MM.1S (cell line): Measurements from ENCODE around the gene RASSF7.

Experiments used
- DNase-seq: peaks from one replicate; pipeline ENCODE4 v3.0.0-alpha.2; 2015
- H2AFZ ChIP-seq: fragments of 300-600 bp; sonication (generic); 2 replicates; pipeline ENCODE4 v1.6.0; 2016; ENCODE audit warnings: antibody characterized with exemption, low read length
- H3F3A ChIP-seq: fragments of 300-600 bp; sonication (generic); 2 replicates; pipeline ENCODE4 v1.6.1; 2016; ENCODE audit warnings: mild to moderate bottlenecking, antibody characterized with exemption, low read length, moderate library complexity, mixed read lengths; ENCODE audit not compliant: insufficient read depth
- H3K27ac ChIP-seq: fragments of 300-600 bp; sonication (generic); 2 replicates; pipeline ENCODE4 v1.5.1; 2016; ENCODE audit warnings: mild to moderate bottlenecking, low read length
- H3K27me3 ChIP-seq: fragments of 300-600 bp; sonication (generic); replicated peaks from 2 replicates; pipeline ENCODE4 v1.6.0; 2016; ENCODE audit warnings: low read length; ENCODE audit not compliant: insufficient read depth
- H3K36me3 ChIP-seq: fragments of 300-600 bp; sonication (generic); replicated peaks from 2 replicates; pipeline ENCODE4 v1.6.1; 2016; ENCODE audit warnings: mild to moderate bottlenecking, low read length, mixed read lengths; ENCODE audit not compliant: insufficient read depth
- H3K4me1 ChIP-seq: fragments of 300-600 bp; sonication (generic); 2 replicates; pipeline ENCODE4 v1.6.1; 2016; ENCODE audit warnings: low read length, mixed read lengths
- H3K4me2 ChIP-seq: fragments of 300-600 bp; sonication (generic); 2 replicates; pipeline ENCODE4 v1.6.0; 2016; ENCODE audit warnings: low read depth, low read length
- H3K4me3 ChIP-seq: fragments of 300-600 bp; sonication (generic); 2 replicates; pipeline ENCODE4 v1.5.1; 2016; ENCODE audit warnings: low read length, mixed read lengths
- H3K79me2 ChIP-seq: fragments of 300-600 bp; sonication (generic); 2 replicates; pipeline ENCODE4 v1.6.1; 2016; ENCODE audit warnings: mixed run types, low read length, mixed read lengths
- H3K9ac ChIP-seq: fragments of 300-600 bp; sonication (generic); 2 replicates; pipeline ENCODE4 v1.6.1; 2016; ENCODE audit warnings: low read length, mixed read lengths
- H3K9me2 ChIP-seq: fragments of 300-600 bp; sonication (generic); replicated peaks from 2 replicates; pipeline ENCODE4 v1.6.1; 2016; ENCODE audit warnings: mild to moderate bottlenecking, low read length, mixed read lengths; ENCODE audit not compliant: insufficient read depth
- H3K9me3 ChIP-seq: fragments of 300-600 bp; sonication (generic); replicated peaks from 2 replicates; pipeline ENCODE4 v1.6.1; 2016; ENCODE audit warnings: mild to moderate bottlenecking, low read length, mixed read lengths; ENCODE audit not compliant: insufficient read depth
- H4K20me1 ChIP-seq: fragments of 300-600 bp; sonication (generic); 2 replicates; pipeline ENCODE4 v1.6.1; 2016; ENCODE audit warnings: mild to moderate bottlenecking, low read length, moderate library complexity, mixed read lengths; ENCODE audit not compliant: insufficient read depth
- EZH2 ChIP-seq: fragments of 300-600 bp; sonication (generic); optimal IDR thresholded peaks from 2 replicates; pipeline ENCODE3; 2017; ENCODE audit warnings: low read depth, mild to moderate bottlenecking, antibody characterized with exemption, low read length, mixed read lengths
- EZH2phosphoT487 ChIP-seq: fragments of 300-600 bp; sonication (generic); IDR thresholded peaks from 2 replicates; pipeline ENCODE4 v1.6.1; 2018; ENCODE audit warnings: antibody characterized with exemption, low read length
- TF ChIP-seq, protein P1 (sequence below): fragments of 300-600 bp; sonication (generic); IDR thresholded peaks from 2 replicates; pipeline ENCODE4 v1.5.1; 2016; ENCODE audit warnings: antibody characterized with exemption, low read length, mixed read lengths

RASSF7 gene

GRCh38 chr11:553083-553987 lies 7.4 kb upstream of the RASSF7 start:
- no peak overlapping the region for H3K4me3 ChIP-seq
- no peaks in the 10 kb centered on the region for H3K9me3 ChIP-seq
- no peak overlapping the region for H3K27ac ChIP-seq
- no peaks in the 10 kb centered on the region for H4K20me1 ChIP-seq
- H3K4me1 ChIP-seq = no peaks in the 10 kb centered on the region
- H3K9me2 ChIP-seq = no peaks in the 10 kb centered on the region
- H3K36me3 ChIP-seq = no peaks in the 10 kb centered on the region
- H3K9ac ChIP-seq = no peak overlapping the region
- peaks cover 31% of the 10 kb centered on the region for H3K27me3 ChIP-seq
- H3F3A ChIP-seq = no peaks in the 10 kb centered on the region
- TF ChIP-seq, protein P1, sequence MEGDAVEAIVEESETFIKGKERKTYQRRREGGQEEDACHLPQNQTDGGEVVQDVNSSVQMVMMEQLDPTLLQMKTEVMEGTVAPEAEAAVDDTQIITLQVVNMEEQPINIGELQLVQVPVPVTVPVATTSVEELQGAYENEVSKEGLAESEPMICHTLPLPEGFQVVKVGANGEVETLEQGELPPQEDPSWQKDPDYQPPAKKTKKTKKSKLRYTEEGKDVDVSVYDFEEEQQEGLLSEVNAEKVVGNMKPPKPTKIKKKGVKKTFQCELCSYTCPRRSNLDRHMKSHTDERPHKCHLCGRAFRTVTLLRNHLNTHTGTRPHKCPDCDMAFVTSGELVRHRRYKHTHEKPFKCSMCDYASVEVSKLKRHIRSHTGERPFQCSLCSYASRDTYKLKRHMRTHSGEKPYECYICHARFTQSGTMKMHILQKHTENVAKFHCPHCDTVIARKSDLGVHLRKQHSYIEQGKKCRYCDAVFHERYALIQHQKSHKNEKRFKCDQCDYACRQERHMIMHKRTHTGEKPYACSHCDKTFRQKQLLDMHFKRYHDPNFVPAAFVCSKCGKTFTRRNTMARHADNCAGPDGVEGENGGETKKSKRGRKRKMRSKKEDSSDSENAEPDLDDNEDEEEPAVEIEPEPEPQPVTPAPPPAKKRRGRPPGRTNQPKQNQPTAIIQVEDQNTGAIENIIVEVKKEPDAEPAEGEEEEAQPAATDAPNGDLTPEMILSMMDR = no peak
- TF ChIP-seq EZH2 (no peak), EZH2phosphoT487 (no peak)
- no peak for DNase-seq
- H2AFZ ChIP-seq = no peak overlapping the region
- H3K4me2 ChIP-seq = no peak overlapping the region
- no peaks in the 10 kb centered on the region for H3K79me2 ChIP-seq

DNA sequence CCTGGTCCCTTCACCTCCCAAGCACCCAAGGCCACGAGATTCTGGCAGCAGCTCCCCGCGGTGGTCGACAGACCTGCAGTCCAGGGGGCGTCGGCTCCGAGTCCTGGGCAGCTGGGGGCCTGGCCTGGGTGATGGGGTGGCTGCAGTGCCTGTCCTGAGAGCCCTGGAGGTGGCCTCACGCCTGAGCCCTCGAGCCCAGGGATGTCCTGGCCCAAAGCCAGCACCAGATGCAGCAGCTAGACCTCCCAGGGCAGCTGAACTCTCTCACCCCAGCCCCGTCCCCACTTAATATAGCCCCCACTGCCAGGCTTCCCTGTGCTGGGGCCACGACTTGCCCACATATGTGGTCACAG lies 6.8 kb upstream of the RASSF7 start:
- Histone ChIP-seq H3K4me1 (no peaks in the 10 kb centered on the region), H3K9me3 (no peaks in the 10 kb centered on the region), H3K4me3 (no peak overlapping the region), H3K4me2 (peak overlapping the region; percentile 99), H3K27me3 (peaks cover 30% of the 10 kb centered on the region), H3F3A (no peaks in the 10 kb centered on the region), H3K27ac (no peak overlapping the region), H4K20me1 (no peaks in the 10 kb centered on the region), H3K36me3 (no peaks in the 10 kb centered on the region), H3K79me2 (no peaks in the 10 kb centered on the region), H2AFZ (peak overlapping the region; percentile 87; the same call in 1 of the 2 replicates), H3K9ac (peak overlapping the region; percentile 62; the same call in 1 of the 2 replicates), H3K9me2 (no peaks in the 10 kb centered on the region)
- TF ChIP-seq EZH2phosphoT487 (no peak), EZH2 (no peak)
- TF ChIP-seq, protein P1 = no peak
- no peak for DNase-seq

- Histone ChIP-seq H4K20me1 (no peaks in the 10 kb centered on the region), H3K4me2 (peak overlapping the region; percentile 99), H2AFZ (peak overlapping the region; percentile 87)
Measured at GRCh38 chr11:554428-555226, 6.1 kb upstream of the RASSF7 start.

More at GRCh38 chr11:554428-555226, 6.1 kb upstream of the RASSF7 start:
- Histone ChIP-seq H3K4me3 (peak overlapping the region; percentile 62), H3K9me2 (no peaks in the 10 kb centered on the region), H3K4me1 (no peaks in the 10 kb centered on the region), H3F3A (no peaks in the 10 kb centered on the region), H3K9me3 (no peaks in the 10 kb centered on the region), H3K79me2 (no peaks in the 10 kb centered on the region), H3K27ac (no peak overlapping the region), H3K27me3 (peaks cover 28% of the 10 kb centered on the region), H3K36me3 (no peaks in the 10 kb centered on the region), H3K9ac (peak overlapping the region; percentile 62; the same call in 1 of the 2 replicates)
- TF ChIP-seq EZH2phosphoT487 (no peak), EZH2 (no peak)
- TF ChIP-seq, protein P1 = peak; percentile 51
- peak; percentile 86 for DNase-seq
